ENCODE results near the gene WDR27.

Gene WDR27

DNA sequence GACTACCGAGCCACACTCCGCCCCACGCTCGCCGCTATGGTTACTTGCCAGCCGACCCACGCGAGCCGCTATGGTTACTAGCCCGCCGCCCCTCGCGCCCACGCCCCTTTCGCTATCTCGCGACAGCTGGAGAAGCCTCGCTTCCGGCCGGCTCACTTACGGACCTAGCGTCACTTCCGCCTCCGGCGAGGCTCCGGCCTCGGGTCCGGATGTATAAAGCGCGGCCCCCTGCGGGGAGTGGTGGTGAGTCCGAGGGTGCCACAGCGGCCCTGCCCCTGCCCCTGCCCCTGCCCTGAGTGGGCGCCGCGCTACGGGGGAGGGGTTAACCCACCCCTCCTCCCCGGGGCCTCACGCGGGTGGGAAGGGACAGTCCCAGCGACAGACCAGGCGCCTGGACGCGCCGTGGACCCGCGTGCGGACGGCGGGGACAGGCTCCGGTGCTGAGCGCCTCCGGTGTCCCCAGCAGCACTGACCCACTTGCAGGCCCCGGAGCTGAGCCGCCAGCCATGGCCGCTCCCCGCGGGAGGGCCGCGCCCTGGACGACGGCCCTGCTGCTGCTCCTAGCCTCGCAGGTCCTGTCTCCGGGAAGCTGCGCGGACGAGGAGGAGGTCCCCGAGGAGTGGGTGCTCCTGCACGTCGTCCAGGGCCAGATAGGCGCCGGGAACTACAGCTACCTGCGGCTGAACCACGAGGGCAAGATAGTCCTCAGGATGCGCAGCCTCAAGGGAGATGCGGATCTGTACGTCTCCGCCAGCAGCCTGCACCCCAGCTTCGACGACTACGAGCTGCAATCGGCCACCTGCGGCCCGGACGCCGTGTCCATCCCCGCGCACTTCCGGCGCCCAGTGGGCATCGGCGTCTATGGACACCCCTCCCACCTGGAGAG is at the start of gene WDR27, which contains the start of gene C6orf120:
WDR27 (minus strand) TSS at position 76 of the 886 bp plus-strand sequence. CDS start 13,024 bp downstream, outside the sequence.
C6orf120 (plus strand) TSS at position 173 of the 886 bp plus-strand sequence; CDS start at position 507, 334 bp downstream.
- TF ChIP-seq BACH2 (CRISPR knock-in tag; IDR thresholded peaks at IDR 0.05; ENCODE audit: borderline replicate concordance) (no peak), ZFP3 (CRISPR knock-in tag; IDR thresholded peaks at IDR 0.05) (0 out of 2 replicates have a peak, but pooled peaks have one; percentile 13), TOX (CRISPR knock-in tag; IDR thresholded peaks at IDR 0.05; ENCODE audit: borderline replicate concordance) (no peak)
- ATAC-seq = peak; percentile 94

DNA sequence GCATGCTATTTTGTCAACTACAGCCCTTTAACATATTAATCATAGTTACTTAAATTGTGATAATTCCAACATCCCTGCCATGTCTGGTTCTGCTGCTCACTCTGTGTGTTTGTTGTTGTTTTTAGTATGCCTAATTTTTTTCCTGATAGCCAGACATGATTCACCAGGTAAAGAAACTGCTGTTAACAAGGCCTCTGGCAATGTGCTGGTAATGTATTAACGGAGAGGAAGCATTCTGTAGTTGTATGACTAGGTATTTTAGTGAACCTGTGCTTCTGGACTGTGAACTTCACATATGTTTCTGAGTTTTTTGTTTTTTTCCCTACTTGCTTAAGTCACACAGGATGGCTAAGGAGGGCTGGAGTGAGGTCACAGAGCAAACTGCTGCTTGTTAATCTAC is 44.7 kb upstream of the WDR27 start:
- no peak for ATAC-seq
- TF ChIP-seq ZFP30 (CRISPR knock-in tag; IDR thresholded peaks at IDR 0.05) (no peak), ARNTL (CRISPR knock-in tag; IDR thresholded peaks at IDR 0.05; ENCODE audit: borderline replicate concordance, low read depth) (no peak), BACH2 (CRISPR knock-in tag; IDR thresholded peaks at IDR 0.05; ENCODE audit: borderline replicate concordance) (no peak), ZC3H10 (CRISPR knock-in tag; IDR thresholded peaks at IDR 0.05) (no peak), TOX (CRISPR knock-in tag; IDR thresholded peaks at IDR 0.05; ENCODE audit: borderline replicate concordance) (no peak), PPARA (CRISPR knock-in tag; IDR thresholded peaks at IDR 0.05; ENCODE audit: borderline replicate concordance) (no peak), ISL1 (CRISPR knock-in tag; IDR thresholded peaks at IDR 0.05) (no peak), ZNF70 (CRISPR knock-in tag; IDR thresholded peaks at IDR 0.05) (no peak), CSDC2 (CRISPR knock-in tag; IDR thresholded peaks at IDR 0.05) (no peak), ZNF565 (CRISPR knock-in tag; conservative IDR thresholded peaks at IDR 0.05; ENCODE audit: low read depth) (no peak), RARB (CRISPR knock-in tag; IDR thresholded peaks at IDR 0.05) (no peak), SNAI2 (CRISPR knock-in tag; IDR thresholded peaks at IDR 0.05) (no peak), ZFP3 (CRISPR knock-in tag; IDR thresholded peaks at IDR 0.05) (no peak), TCF4 (CRISPR knock-in tag; IDR thresholded peaks at IDR 0.05; ENCODE audit: borderline replicate concordance) (no peak), GLIS3 (CRISPR knock-in tag; IDR thresholded peaks at IDR 0.05) (no peak), ESRRG (CRISPR knock-in tag; IDR thresholded peaks at IDR 0.05) (no peak)
- TF ChIP-seq, protein P1, sequence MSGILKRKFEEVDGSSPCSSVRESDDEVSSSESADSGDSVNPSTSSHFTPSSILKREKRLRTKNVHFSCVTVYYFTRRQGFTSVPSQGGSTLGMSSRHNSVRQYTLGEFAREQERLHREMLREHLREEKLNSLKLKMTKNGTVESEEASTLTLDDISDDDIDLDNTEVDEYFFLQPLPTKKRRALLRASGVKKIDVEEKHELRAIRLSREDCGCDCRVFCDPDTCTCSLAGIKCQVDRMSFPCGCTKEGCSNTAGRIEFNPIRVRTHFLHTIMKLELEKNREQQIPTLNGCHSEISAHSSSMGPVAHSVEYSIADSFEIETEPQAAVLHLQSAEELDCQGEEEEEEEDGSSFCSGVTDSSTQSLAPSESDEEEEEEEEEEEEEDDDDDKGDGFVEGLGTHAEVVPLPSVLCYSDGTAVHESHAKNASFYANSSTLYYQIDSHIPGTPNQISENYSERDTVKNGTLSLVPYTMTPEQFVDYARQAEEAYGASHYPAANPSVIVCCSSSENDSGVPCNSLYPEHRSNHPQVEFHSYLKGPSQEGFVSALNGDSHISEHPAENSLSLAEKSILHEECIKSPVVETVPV (CRISPR knock-in tag; IDR thresholded peaks at IDR 0.05) = no peak
- TF ChIP-seq, protein P2, sequence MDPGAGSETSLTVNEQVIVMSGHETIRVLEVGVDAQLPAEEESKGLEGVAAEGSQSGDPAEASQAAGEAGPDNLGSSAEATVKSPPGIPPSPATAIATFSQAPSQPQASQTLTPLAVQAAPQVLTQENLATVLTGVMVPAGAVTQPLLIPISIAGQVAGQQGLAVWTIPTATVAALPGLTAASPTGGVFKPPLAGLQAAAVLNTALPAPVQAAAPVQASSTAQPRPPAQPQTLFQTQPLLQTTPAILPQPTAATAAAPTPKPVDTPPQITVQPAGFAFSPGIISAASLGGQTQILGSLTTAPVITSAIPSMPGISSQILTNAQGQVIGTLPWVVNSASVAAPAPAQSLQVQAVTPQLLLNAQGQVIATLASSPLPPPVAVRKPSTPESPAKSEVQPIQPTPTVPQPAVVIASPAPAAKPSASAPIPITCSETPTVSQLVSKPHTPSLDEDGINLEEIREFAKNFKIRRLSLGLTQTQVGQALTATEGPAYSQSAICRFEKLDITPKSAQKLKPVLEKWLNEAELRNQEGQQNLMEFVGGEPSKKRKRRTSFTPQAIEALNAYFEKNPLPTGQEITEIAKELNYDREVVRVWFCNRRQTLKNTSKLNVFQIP (CRISPR knock-in tag; IDR thresholded peaks at IDR 0.05; ENCODE audit: borderline replicate concordance, low read depth) = no peak
- TF ChIP-seq, protein P3, sequence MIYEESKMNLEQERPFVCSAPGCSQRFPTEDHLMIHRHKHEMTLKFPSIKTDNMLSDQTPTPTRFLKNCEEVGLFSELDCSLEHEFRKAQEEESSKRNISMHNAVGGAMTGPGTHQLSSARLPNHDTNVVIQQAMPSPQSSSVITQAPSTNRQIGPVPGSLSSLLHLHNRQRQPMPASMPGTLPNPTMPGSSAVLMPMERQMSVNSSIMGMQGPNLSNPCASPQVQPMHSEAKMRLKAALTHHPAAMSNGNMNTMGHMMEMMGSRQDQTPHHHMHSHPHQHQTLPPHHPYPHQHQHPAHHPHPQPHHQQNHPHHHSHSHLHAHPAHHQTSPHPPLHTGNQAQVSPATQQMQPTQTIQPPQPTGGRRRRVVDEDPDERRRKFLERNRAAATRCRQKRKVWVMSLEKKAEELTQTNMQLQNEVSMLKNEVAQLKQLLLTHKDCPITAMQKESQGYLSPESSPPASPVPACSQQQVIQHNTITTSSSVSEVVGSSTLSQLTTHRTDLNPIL (CRISPR knock-in tag; IDR thresholded peaks at IDR 0.05; ENCODE audit: low read depth) = no peak
- TF ChIP-seq, protein P4, sequence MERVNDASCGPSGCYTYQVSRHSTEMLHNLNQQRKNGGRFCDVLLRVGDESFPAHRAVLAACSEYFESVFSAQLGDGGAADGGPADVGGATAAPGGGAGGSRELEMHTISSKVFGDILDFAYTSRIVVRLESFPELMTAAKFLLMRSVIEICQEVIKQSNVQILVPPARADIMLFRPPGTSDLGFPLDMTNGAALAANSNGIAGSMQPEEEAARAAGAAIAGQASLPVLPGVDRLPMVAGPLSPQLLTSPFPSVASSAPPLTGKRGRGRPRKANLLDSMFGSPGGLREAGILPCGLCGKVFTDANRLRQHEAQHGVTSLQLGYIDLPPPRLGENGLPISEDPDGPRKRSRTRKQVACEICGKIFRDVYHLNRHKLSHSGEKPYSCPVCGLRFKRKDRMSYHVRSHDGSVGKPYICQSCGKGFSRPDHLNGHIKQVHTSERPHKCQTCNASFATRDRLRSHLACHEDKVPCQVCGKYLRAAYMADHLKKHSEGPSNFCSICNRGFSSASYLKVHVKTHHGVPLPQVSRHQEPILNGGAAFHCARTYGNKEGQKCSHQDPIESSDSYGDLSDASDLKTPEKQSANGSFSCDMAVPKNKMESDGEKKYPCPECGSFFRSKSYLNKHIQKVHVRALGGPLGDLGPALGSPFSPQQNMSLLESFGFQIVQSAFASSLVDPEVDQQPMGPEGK (CRISPR knock-in tag; IDR thresholded peaks at IDR 0.05; ENCODE audit: borderline replicate concordance) = no peak

DNA sequence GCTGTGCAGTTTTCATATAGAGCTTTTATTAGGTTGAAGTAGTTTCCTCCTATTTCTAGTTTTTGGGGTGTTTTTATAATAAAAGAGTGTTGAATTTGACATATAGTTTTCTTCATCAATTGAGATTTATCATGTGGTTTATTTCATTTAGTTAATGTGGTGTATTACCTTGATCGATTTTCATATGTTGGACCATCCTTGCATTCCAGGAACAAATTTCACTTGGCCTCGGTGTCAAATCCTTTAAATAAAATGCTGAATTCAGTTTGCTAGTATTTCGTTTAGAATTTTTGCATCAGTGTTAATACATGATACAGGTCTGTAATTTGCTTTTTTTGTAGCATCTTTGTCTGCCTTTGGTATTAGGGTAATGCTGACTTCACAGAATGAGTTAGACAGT is 43.6 kb upstream of the WDR27 start:
- TF ChIP-seq ESRRG (CRISPR knock-in tag; IDR thresholded peaks at IDR 0.05) (no peak), BACH2 (CRISPR knock-in tag; IDR thresholded peaks at IDR 0.05; ENCODE audit: borderline replicate concordance) (no peak), PPARA (CRISPR knock-in tag; IDR thresholded peaks at IDR 0.05; ENCODE audit: borderline replicate concordance) (no peak), ZFP3 (CRISPR knock-in tag; IDR thresholded peaks at IDR 0.05) (no peak), OSR1 (CRISPR knock-in tag; IDR thresholded peaks at IDR 0.05) (no peak)
- TF ChIP-seq, protein P3 (CRISPR knock-in tag; IDR thresholded peaks at IDR 0.05; ENCODE audit: low read depth) = no peak
- TF ChIP-seq, protein P5, sequence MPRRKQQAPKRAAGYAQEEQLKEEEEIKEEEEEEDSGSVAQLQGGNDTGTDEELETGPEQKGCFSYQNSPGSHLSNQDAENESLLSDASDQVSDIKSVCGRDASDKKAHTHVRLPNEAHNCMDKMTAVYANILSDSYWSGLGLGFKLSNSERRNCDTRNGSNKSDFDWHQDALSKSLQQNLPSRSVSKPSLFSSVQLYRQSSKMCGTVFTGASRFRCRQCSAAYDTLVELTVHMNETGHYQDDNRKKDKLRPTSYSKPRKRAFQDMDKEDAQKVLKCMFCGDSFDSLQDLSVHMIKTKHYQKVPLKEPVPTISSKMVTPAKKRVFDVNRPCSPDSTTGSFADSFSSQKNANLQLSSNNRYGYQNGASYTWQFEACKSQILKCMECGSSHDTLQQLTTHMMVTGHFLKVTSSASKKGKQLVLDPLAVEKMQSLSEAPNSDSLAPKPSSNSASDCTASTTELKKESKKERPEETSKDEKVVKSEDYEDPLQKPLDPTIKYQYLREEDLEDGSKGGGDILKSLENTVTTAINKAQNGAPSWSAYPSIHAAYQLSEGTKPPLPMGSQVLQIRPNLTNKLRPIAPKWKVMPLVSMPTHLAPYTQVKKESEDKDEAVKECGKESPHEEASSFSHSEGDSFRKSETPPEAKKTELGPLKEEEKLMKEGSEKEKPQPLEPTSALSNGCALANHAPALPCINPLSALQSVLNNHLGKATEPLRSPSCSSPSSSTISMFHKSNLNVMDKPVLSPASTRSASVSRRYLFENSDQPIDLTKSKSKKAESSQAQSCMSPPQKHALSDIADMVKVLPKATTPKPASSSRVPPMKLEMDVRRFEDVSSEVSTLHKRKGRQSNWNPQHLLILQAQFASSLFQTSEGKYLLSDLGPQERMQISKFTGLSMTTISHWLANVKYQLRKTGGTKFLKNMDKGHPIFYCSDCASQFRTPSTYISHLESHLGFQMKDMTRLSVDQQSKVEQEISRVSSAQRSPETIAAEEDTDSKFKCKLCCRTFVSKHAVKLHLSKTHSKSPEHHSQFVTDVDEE (CRISPR knock-in tag; IDR thresholded peaks at IDR 0.05) = no peak
- TF ChIP-seq, protein P2 (CRISPR knock-in tag; IDR thresholded peaks at IDR 0.05; ENCODE audit: borderline replicate concordance, low read depth) = no peak
- ATAC-seq = no peak
